WTC11 (cell line): ENCODE measurements around the gene RGMB.

Experiments used
- RELA ChIP-seq: sonication (generic); formaldehyde crosslinking; IDR thresholded peaks from 2 replicates; pipeline ENCODE4 v1.8.1; 2022; ENCODE audit warnings: missing genetic modification reagents, mild to moderate bottlenecking, borderline replicate concordance
- SMAD3 ChIP-seq: sonication (generic); formaldehyde crosslinking; IDR thresholded peaks from 2 replicates; pipeline ENCODE4 v1.8.0; 2022; ENCODE audit warnings: missing genetic modification reagents, mild to moderate bottlenecking, borderline replicate concordance
- TF ChIP-seq, protein P1 (sequence below): fragments of 200-600 bp; IDR thresholded peaks from 2 replicates; pipeline ENCODE4 v1.8.0; 2022; ENCODE audit warnings: antibody characterized with exemption
- TF ChIP-seq, protein P2 (sequence below): sonication (generic); formaldehyde crosslinking; IDR thresholded peaks from 2 replicates; pipeline ENCODE4 v1.8.1; 2022; ENCODE audit warnings: low read depth, missing genetic modification reagents, borderline replicate concordance

DNA sequence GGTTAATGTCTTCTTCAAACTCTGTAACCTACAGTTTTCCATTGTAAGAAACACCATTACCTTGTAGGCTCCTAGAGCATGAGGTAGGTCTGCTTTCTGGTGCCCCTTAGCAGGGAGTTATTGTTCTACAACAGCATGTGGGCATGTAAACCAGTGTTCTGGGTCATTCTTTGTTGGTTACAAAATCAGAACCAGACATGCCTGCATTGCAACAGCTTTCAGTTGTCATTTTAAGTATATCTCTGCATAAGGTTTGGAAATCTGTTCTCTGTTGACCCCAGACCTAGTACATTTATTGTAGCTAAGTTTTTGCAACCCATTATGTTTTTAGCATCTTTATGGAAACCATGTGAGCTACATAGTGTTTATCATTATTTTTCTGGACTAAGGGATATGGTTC lies 10.9 kb downstream of the RGMB start:
- no peak for TF ChIP-seq SMAD3 (CRISPR knock-in tag)
- no peak for TF ChIP-seq RELA (CRISPR knock-in tag)
- TF ChIP-seq, protein P1, sequence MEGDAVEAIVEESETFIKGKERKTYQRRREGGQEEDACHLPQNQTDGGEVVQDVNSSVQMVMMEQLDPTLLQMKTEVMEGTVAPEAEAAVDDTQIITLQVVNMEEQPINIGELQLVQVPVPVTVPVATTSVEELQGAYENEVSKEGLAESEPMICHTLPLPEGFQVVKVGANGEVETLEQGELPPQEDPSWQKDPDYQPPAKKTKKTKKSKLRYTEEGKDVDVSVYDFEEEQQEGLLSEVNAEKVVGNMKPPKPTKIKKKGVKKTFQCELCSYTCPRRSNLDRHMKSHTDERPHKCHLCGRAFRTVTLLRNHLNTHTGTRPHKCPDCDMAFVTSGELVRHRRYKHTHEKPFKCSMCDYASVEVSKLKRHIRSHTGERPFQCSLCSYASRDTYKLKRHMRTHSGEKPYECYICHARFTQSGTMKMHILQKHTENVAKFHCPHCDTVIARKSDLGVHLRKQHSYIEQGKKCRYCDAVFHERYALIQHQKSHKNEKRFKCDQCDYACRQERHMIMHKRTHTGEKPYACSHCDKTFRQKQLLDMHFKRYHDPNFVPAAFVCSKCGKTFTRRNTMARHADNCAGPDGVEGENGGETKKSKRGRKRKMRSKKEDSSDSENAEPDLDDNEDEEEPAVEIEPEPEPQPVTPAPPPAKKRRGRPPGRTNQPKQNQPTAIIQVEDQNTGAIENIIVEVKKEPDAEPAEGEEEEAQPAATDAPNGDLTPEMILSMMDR = no peak
- TF ChIP-seq, protein P2, sequence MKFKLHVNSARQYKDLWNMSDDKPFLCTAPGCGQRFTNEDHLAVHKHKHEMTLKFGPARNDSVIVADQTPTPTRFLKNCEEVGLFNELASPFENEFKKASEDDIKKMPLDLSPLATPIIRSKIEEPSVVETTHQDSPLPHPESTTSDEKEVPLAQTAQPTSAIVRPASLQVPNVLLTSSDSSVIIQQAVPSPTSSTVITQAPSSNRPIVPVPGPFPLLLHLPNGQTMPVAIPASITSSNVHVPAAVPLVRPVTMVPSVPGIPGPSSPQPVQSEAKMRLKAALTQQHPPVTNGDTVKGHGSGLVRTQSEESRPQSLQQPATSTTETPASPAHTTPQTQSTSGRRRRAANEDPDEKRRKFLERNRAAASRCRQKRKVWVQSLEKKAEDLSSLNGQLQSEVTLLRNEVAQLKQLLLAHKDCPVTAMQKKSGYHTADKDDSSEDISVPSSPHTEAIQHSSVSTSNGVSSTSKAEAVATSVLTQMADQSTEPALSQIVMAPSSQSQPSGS (CRISPR knock-in tag) = no peak
